Psoas muscle (tissue), 8 donors: ENCODE data around the gene KIF19. TPM values are rescaled to one million over a fixed set of nuclear protein-coding genes. Genes with fewer than 3 reads are reported as not detected.
"Not testable (repeated sequence)": the region's sequence is repeated elsewhere in the genome, so short reads cannot be mapped to it uniquely, and the experiment has no call there.

Experiments
- ATAC-seq, 4 donors: fragments of 200-7000 bp; cut with Tn5 transposase; one replicate each; pipeline ENCODE4 v1.9.1; 2020; ENCODE audit warnings: moderate library complexity in 3 of 4, mild to moderate bottlenecking in 2 of 4
- DNase-seq, 2 donors: peaks; one replicate each; pipeline ENCODE4 v3.0.0-alpha.2; 2020
- H3K27ac ChIP-seq: fragments of 200-600 bp; one replicate; pipeline ENCODE4 v1.8.0; 2022
- H3K27me3 ChIP-seq, 3 donors: fragments of 200-600 bp in 1 of 3; one replicate each; pipeline versions ENCODE4 v1.6.1 to v1.8.0; 2013 to 2022; ENCODE audit warnings: low read length in 2 of 3, mild to moderate bottlenecking in 2 of 3, moderate library complexity in 1 of 3; ENCODE audit not compliant: insufficient read depth in 3 of 3
- H3K36me3 ChIP-seq, 2 donors: fragments of 200-600 bp in 1 of 2; one replicate each; pipeline versions ENCODE4 v1.6.1 to v1.8.0; 2013 to 2022; ENCODE audit warnings: low read depth in 1 of 2, mild to moderate bottlenecking in 1 of 2, moderate library complexity in 1 of 2; ENCODE audit not compliant: insufficient read depth in 1 of 2
- H3K4me1 ChIP-seq: fragments of 200-600 bp; one replicate; pipeline ENCODE4 v1.8.0; 2022
- H3K4me3 ChIP-seq: fragments of 200-600 bp; one replicate; pipeline ENCODE4 v1.8.0; 2022; ENCODE audit warnings: mild to moderate bottlenecking
- H3K9me3 ChIP-seq: fragments of 200-600 bp; one replicate; pipeline ENCODE4 v1.8.0; 2022
- WGBS, 3 donors: extraction: QIAGEN DNeasy Blood & Tissue Kit; methylation state at CpG; one replicate each; pipeline versions ENCODE4 v1.1.6 to v1.1.7; 2013; 5-methylcytosine and 5-hydroxymethylcytosine counted together
- intact Hi-C, 2 donors: fragments of 100-400 bp; cut with DNase I; formaldehyde crosslinking; loops; one replicate each; pipeline versions ENCODE4 v1.11.0 to v1.14.2; 2022
- long read RNA-seq, 2 donors: library from polyadenylated mRNA; unstranded; transcript quantifications; one replicate each; pipeline ENCODE4 v2.0.0, GENCODE V29; 2021
- polyA plus RNA-seq, 3 donors: library from polyadenylated mRNA; stranded (reverse); fragments of 200-250 nt; gene quantifications; one replicate each; pipeline ENCODE4 v1.2.3, GENCODE V29; 2013
- total RNA-seq, 4 donors: library from RNA; stranded (reverse); fragmentation: NEBNext Ultra II Directional in 2 of 4; extraction: Animal tissue kit (Norgen Biotek cat#: 25700) in 2 of 4; gene quantifications; one replicate each; pipeline versions ENCODE4 v1.2.1 to v1.2.4, GENCODE V29; 2021 to 2023
- TF ChIP-seq, protein P1 (sequence below): fragments of 200-600 bp; IDR thresholded peaks from one replicate; pipeline ENCODE4 v1.8.0; 2022; ENCODE audit warnings: antibody characterized with exemption
- donor health status: healthy with polysubstance abuse.
- donor health status: DM: no; HTN: no; CAD: no; lungs with moderate emphysema.
- donor health status: Bipolar disorder and iron deficiency.
- donor health status: healthy.
- donor health status: DM: yes; HTN: yes; CAD: no.
- donor health status: DM: no; HTN: no; CAD: no.
- donor health status: DM: no; HTN: no; CAD: no.
- donor health status: DM: yes; HTN: yes; CAD: no.

Gene KIF19, protein sequence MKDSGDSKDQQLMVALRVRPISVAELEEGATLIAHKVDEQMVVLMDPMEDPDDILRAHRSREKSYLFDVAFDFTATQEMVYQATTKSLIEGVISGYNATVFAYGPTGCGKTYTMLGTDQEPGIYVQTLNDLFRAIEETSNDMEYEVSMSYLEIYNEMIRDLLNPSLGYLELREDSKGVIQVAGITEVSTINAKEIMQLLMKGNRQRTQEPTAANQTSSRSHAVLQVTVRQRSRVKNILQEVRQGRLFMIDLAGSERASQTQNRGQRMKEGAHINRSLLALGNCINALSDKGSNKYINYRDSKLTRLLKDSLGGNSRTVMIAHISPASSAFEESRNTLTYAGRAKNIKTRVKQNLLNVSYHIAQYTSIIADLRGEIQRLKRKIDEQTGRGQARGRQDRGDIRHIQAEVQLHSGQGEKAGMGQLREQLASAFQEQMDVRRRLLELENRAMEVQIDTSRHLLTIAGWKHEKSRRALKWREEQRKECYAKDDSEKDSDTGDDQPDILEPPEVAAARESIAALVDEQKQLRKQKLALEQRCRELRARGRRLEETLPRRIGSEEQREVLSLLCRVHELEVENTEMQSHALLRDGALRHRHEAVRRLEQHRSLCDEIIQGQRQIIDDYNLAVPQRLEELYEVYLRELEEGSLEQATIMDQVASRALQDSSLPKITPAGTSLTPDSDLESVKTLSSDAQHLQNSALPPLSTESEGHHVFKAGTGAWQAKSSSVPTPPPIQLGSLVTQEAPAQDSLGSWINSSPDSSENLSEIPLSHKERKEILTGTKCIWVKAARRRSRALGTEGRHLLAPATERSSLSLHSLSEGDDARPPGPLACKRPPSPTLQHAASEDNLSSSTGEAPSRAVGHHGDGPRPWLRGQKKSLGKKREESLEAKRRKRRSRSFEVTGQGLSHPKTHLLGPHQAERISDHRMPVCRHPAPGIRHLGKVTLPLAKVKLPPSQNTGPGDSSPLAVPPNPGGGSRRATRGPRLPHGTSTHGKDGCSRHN
- total RNA-seq (under 1 TPM; 0.17 to 0.44 (median 0.29) TPM), polyA plus RNA-seq (under 1 TPM; 0.13 to 0.30 (median 0.27) TPM)
- long read RNA-seq, donor 1, partial matches to known transcripts: 0 of 1 reads
- long read RNA-seq, donor 1, other reads (novel, unspliced or antisense): 0 of 1 reads
- long read RNA-seq, donor 2, partial matches to known transcripts: 0 of 1 reads
- long read RNA-seq, donor 2, other reads (novel, unspliced or antisense): 1 of 1 reads

DNA sequence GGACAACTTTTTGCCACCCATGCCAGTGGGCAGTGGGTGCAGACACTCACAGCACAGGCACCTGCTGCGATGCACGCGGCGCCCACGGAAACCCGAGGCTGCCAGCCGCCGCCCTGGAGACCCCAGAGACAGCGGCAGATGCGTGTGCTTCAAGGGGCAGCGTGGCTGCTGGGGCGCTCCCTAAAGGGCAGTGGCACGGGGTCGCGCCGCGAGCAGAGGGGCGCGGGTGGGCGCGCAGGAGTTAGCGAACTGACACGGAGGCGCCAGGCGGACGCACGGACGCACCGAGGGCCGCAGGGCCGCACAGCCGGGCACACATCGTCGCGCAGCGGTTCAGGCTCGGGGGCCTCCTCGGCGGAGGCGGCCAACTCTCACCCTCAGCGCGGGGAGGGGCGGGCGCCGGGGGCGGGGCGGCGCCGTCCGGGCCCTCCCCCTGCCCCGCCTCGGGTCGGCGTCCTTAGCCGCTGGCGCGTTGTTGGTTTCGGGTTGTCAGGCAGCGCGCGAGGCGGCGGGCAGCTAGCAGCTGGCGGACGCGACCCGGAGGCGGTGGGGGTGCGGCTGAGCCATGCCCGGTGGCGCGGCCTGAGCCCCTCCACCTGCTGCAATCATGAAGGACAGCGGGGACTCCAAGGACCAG is at the start of gene KIF19:
TSS of gene KIF19 (plus strand) at position 484 of the 637 bp plus-strand sequence. CDS start at position 608, 124 bp downstream.
- ATAC-seq: peak; percentile 83 to 94 (median 89)
- Histone ChIP-seq H3K36me3 (no peaks in the 10 kb centered on the region), H3K27me3 (no peaks in the 10 kb centered on the region), H3K9me3 (no peaks in the 10 kb centered on the region), H3K27ac (no peak within 1 kb of the TSS), H3K4me1 (peaks cover 14% of the 10 kb centered on the region), H3K4me3 (peak within 1 kb of the TSS; percentile 68)
- TF ChIP-seq, protein P1, sequence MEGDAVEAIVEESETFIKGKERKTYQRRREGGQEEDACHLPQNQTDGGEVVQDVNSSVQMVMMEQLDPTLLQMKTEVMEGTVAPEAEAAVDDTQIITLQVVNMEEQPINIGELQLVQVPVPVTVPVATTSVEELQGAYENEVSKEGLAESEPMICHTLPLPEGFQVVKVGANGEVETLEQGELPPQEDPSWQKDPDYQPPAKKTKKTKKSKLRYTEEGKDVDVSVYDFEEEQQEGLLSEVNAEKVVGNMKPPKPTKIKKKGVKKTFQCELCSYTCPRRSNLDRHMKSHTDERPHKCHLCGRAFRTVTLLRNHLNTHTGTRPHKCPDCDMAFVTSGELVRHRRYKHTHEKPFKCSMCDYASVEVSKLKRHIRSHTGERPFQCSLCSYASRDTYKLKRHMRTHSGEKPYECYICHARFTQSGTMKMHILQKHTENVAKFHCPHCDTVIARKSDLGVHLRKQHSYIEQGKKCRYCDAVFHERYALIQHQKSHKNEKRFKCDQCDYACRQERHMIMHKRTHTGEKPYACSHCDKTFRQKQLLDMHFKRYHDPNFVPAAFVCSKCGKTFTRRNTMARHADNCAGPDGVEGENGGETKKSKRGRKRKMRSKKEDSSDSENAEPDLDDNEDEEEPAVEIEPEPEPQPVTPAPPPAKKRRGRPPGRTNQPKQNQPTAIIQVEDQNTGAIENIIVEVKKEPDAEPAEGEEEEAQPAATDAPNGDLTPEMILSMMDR: no peak
- WGBS, 3 donors: 2 to 4% (median 3%) methylated on average over 44 to 73 of the region's 73 CpGs
- peak; percentile 62 to 72 for DNase-seq
- intact Hi-C loops: no loop called here

DNA sequence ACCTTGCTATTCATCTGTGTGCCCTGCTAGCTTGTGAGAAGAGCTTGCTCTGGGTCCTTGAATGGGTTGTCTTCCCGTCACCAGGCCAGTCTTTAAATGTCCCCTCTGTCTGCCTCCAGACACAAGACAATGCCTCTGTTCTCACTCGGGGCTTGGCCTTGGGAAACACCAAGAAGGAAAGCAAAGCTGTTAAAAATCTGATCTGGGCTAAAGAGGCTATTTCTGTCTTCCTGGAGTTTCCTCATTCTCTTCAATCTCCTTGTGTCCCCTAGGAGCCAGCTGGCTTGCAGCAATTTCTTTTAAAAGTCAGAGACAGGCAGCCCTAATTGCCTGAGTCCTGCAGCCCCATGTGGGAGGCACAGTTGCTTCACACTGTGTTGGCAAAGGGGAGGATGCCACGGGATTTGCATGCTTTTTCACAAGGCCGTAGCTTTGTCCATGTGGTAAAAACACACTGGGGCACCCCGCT is 49.5 kb upstream of the KIF19 start:
- ATAC-seq: peak in 1 of 4 donors; percentile 47
- DNase-seq: peak in 1 of 2 donors; percentile 47
- no peak overlapping the region for H3K4me3 ChIP-seq
- WGBS, 3 donors: 49 to 55% (median 49%) methylated on average over 5 of the region's 5 CpGs
- H3K4me1 ChIP-seq: peaks cover 5% of the 10 kb centered on the region
- intact Hi-C loops: no loop called here
- H3K27me3 ChIP-seq: peaks cover 0 to 16% (median 2%) of the 10 kb centered on the region in 3 donors
- TF ChIP-seq, protein P1: no peak
- H3K27ac ChIP-seq: peak overlapping the region; percentile 16
- no peaks in the 10 kb centered on the region for H3K36me3 ChIP-seq
- H3K9me3 ChIP-seq: no peaks in the 10 kb centered on the region

DNA sequence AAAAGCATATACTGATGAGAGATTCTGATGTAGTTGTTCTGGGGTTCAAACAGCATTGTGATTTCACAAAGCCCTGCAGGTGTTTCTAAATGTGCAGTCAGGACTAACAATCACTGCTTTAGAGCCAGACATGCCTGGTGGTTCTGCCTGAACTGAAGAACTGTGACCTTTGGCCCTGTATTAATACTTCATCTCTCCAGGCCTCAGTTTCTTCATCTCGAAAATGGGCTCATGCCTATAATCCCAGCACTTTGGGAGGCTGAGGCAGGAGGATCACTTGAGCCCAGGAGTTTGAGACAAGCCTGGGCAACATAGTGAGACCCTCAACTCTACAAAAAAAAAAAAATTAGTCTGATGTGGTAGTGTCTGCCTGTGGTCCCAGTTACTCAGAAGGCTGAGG is 48.1 kb upstream of the KIF19 start:
- no peak for DNase-seq
- Histone ChIP-seq H3K27me3 (peaks cover 0 to 21% (median 0%) of the 10 kb centered on the region in 3 donors), H3K9me3 (no peaks in the 10 kb centered on the region), H3K4me3 (no peak overlapping the region), H3K27ac (no peak overlapping the region), H3K4me1 (no peaks in the 10 kb centered on the region), H3K36me3 (no peaks in the 10 kb centered on the region)
- intact Hi-C loops: no loop called here
- 89 to 93% (median 90%) methylated on average over 1 of the region's 1 CpG for WGBS, 3 donors
- TF ChIP-seq, protein P1: no peak
- ATAC-seq: no peak

DNA sequence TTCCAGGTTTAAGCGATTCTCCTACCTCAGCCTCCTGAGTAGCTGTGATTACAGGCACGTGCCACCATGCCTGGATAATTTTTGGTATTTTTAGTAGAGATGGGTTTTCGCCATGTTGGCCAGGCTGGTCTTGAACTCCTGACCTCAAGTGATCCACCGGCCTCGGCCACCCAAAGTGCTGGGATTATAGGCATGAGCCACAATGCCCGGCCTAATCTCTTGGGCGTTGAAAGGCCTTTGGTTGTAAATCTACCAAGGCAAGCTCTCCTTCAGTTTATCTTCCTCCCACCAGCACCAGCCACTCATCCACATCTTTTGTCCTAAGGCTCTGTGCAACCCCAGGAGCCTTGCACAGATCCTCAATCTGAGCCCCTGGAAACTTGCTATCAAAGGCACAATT is 46.4 kb upstream of the KIF19 start:
- H3K4me3 ChIP-seq, DNase-seq, H3K27ac ChIP-seq, ATAC-seq, H3K36me3 ChIP-seq, H3K9me3 ChIP-seq, intact Hi-C loops, H3K27me3 ChIP-seq, H3K4me1 ChIP-seq: not testable (repeated sequence)
- WGBS, 3 donors: 79 to 85% (median 84%) methylated on average over 7 of the region's 7 CpGs
